ENCODE data around the gene KLHL6. TPM values are rescaled to one million over a fixed set of nuclear protein-coding genes. Genes with fewer than 3 reads are reported as not detected.

KLHL6 gene
- total and polyA plus RNA-seq, 2 of the 13 experiments (the other 11 are each of a cell fraction or from before 2014, with no cell fraction given) = not detected

- Histone ChIP-seq H3K4me3 (replicated peaks in 1 of 3; ENCODE audit: insufficient read depth in 1 of 3, low read depth in 2 of 3, low read length in 3 of 3) (no peak overlapping the region; a peak in 1 of 6 replicates), H3K4me2 (ENCODE audit: low read depth, low read length) (peak overlapping the region; percentile 46; the same call in 1 of the 2 replicates), H3K79me2 (ENCODE audit: insufficient read depth, low read length) (no peaks in the 10 kb centered on the region), H4K20me1 (ENCODE audit: insufficient read depth, low read length) (no peaks in the 10 kb centered on the region), H3K9ac (ENCODE audit: insufficient read depth, low read depth, low read length) (no peak overlapping the region), H3K27me3 (ENCODE audit: control insufficient read depth in 1 of 2, insufficient read depth in 2 of 2, low read length in 2 of 2) (no peaks in the 10 kb centered on the region), H3K36me3 (replicated peaks in 1 of 2; ENCODE audit: control insufficient read depth in 1 of 2, insufficient read depth in 2 of 2, low read length in 2 of 2) (no peaks in the 10 kb centered on the region), H2AFZ (ENCODE audit: low read length) (no peak overlapping the region), H3K9me3 (ENCODE audit: low read length) (no peaks in the 10 kb centered on the region), H3K4me1 (ENCODE audit: insufficient read depth, low read length) (peaks cover 27% of the 10 kb centered on the region), H3K27ac (ENCODE audit: extremely low read length, insufficient read depth, low read length) (no peak overlapping the region)
- BruUV-seq (replicated peaks) = no TSS peak
- in situ Hi-C loops (cut with HindIII; ENCODE audit: extremely low pct_ligation_motif_present, low pct_unique_long_range_greater_than_20kb) (no loop called here), intact Hi-C loops (cut with micrococcal nuclease; ENCODE audit: unreplicated experiment) (loop anchor here (1.0 kb wide), 1 partner anchor 114 kb away; no protein-coding TSS in a partner anchor)
- WGBS (ENCODE audit: low lambda C conversion rate) = 29% methylated on average over 5 of the region's 5 CpGs
- peak; percentile 66 for ATAC-seq
- no peak for FAIRE-seq
- DNase-seq (ENCODE audit: low spot score) = no peak
- CTCF ChIA-PET (ENCODE audit: low intra/inter-chr PET ratio, low total read pairs) = no interaction called here
- POLR2A ChIA-PET = no interaction called here
- TF ChIP-seq E2F1 (CRISPR knock-in tag; IDR thresholded peaks at IDR 0.05) = no peak
- peak; percentile 92 for TF ChIP-seq ZSCAN22 (CRISPR knock-in tag; IDR thresholded peaks at IDR 0.05)
- TF ChIP-seq ZNF510 (CRISPR knock-in tag; IDR thresholded peaks at IDR 0.05; ENCODE audit: low read depth) = no peak
- 0 out of 2 replicates have a peak, but pooled peaks have one; percentile 30 for TF ChIP-seq HNF4G (IDR thresholded peaks at IDR 0.05; ENCODE audit: borderline replicate concordance, low read depth, low read length)
- TF ChIP-seq HNF4G (CRISPR knock-in tag; IDR thresholded peaks at IDR 0.05; ENCODE audit: borderline replicate concordance, low read depth) = no peak
- no peak for TF ChIP-seq XBP1 (CRISPR knock-in tag; IDR thresholded peaks at IDR 0.05)
- TF ChIP-seq THRA (CRISPR knock-in tag; IDR thresholded peaks at IDR 0.05; ENCODE audit: borderline replicate concordance) = no peak
- no peak for TF ChIP-seq ZMAT5 (CRISPR knock-in tag; IDR thresholded peaks at IDR 0.05; ENCODE audit: borderline replicate concordance, low read depth)
- TF ChIP-seq DNMT1 (CRISPR knock-in tag; IDR thresholded peaks at IDR 0.05) = no peak
- TF ChIP-seq PATZ1 (CRISPR knock-in tag; IDR thresholded peaks at IDR 0.05) = 0 out of 2 replicates have a peak, but pooled peaks have one; percentile 24
- TF ChIP-seq KLF13 (CRISPR knock-in tag; IDR thresholded peaks at IDR 0.05) = no peak
- TF ChIP-seq SRSF1 (optimal IDR thresholded peaks at IDR 0.05; ENCODE audit: low read depth, low read length) = no peak
- no peak for TF ChIP-seq ZBTB43 (CRISPR knock-in tag; conservative IDR thresholded peaks at IDR 0.05)
- no peak for TF ChIP-seq NCOA2 (CRISPR knock-in tag; IDR thresholded peaks at IDR 0.05)
These were observed 28.1 kb upstream of the KLHL6 start for GRCh38 chr3:183583331-183584245.

Data from HepG2 (cell line).